Stimulated activated CD8-positive, alpha-beta memory T cell treated with anti-CD3 and anti-CD28 coated beads, Interleukin-7, amount 100 ng/mL, for 1 hour (primary cell): Measurements from ENCODE around the gene ECHDC1.
A peak's percentile ranks its signal among the peaks of the same experiment; 100 is the strongest.

ENCODE experiments used
- DNase-seq, 2 donors: peaks; one replicate each; pipeline ENCODE4 v3.0.0-alpha.2; 2020; ENCODE audit warnings: low read depth in 2 of 2

ECHDC1 gene

DNA sequence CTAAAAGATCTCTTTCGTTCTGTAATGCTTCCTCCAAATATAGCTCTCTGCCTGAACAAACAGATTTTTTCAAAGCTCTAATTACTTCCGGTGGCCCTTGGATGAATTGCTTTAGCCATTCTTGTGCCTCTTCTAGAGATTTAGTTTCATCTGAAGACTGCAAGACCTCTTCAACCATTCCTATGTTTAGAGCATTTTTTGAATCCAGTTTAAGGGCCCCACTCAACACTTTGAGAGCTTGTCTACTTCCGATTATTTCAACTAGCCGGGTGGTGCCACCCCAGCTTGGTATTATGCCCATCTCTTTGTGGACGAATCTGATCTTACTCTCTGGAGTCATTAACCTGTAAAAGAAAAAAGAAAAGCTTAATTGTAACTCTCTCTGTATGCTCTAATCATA is 53.5 kb downstream of the ECHDC1 start:
- DNase-seq = no peak

DNA sequence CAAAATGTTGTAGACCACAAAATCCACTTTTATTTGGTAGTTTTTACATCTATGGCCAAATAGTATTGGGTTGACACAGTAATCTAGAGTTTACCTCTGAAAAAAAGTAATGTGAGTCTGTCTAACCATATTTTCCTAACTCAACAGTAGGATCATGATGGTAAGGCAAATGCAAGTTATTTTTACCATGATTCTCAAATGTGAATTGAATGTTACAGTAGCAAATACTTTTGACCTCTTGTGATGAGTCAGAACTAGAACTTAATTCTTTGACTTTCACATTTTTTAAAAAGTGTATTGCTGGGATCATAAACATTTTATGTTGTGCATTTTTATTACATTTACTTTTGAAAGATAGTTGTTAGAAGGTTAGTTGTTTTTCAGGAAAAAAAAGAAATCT is 54.7 kb downstream of the ECHDC1 start:
- no peak for DNase-seq

DNA sequence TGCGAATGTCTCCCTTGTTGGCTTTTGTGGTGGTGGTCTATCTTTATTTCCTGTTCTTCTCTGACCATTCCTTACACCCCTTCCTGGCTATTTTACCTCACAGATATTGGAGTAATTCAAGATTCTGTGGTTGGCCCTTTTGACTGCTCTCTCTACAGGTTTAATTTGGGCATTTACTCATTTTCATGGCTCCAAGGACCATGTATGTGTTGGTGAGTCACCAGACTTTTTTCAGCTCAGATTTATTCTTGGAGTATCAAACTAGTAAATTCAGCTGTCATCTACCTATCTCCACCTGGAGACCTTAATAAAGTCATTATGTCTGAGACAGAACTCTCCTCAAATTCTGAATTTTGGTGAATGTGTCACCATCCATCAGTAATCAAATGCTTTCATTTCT is 61.2 kb downstream of the ECHDC1 start:
- DNase-seq = no peak

DNA sequence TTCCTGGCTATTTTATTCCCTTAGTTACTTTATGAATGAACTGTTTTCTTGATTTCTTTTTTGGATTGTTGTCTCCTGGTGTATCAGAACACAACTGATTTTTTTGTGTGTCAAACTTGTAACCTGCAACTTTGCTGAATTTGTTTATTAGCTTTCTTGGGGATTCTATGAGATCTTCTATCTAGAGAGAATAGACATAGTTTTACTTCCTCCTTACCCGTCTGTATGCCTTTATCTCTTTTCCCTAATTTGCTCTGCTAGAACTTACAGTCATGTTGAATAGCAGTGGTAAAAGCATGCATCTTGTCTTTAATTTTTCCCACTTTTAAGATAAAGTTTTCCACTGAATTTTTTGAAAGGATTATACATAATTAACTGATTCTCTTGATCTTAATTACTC is 63.6 kb downstream of the ECHDC1 start:
- DNase-seq = no peak

DNA sequence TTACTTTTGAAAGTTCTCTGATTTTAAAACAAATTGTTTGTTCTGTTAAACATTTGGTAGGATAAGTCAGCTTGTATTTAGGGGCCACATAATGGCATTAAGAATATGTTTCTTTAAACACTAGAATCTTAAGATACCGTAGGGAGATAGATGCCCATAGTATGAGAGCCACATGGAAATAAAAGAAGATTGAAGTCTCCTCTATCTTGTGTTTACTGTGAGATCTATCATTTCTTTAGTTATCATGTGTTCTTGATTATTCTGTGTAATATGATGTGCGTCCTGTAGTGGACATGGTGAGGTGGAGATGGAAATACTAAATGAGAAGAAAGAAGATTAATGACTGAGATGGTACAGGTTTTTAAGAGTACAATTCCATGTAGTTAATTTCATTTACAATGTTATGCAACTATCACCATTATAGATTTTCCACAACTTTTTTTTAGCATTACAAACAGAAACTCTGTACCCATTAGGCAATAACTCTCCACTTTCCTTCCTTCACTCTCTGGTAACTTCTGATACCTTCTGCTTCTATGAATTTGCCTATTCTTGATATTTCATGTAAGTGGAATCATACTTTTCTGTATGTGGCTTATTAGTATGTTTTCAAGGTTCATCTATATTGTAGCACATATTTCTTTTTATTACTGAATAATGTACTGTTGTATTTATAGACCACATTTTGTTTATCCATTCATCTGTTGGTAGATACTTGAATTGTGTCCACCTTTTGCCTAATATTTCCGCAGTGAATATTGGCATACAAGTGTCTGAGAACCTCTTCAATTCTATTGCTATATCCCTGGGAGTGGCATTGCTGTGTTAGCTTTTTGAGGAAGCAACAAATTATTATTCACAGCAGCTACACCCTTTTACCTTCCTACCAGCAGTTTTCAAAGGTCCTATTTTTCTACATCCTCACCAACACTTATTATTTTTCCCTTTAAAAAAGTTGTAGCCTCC is 65.2 kb downstream of the ECHDC1 start:
- DNase-seq = no peak

DNA sequence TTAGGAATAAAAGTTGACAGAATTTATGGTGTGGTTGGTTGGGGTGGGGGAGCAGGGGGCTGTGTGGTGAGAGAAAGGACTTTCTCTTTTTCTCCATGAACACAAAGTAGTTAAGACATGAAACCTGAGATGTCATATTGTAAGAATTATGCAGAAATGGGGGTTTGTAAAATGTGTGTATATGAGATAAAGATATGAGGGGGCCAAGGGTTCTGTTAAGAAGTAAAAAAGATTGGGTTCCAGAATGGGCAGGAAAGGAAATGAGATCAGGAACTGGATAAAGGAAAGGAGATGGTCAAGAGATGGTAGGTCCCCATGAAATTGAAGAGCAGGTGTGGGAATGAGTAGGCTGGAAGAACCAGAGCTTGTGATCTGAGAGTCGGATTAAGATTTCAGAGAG is 67.1 kb downstream of the ECHDC1 start:
- DNase-seq = no peak

DNA sequence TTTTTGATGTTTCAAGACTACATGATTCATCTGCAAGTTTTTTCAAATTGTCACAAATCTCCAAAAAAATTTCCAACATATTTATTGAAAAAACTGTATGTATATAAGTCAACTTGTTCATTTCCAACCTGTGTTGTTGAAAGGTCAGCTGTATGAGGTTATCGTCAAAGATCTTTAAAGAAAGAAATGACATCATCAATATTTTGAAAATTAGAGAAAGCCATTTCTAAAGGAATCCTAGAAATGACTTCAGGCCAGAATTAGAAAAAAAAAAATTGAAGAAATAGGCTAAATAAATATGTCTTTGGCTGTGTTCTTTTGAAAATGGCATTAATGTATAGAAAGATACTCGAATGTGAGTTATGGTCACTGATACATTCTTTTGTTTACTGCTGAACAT is 69.9 kb downstream of the ECHDC1 start:
- no peak for DNase-seq

DNA sequence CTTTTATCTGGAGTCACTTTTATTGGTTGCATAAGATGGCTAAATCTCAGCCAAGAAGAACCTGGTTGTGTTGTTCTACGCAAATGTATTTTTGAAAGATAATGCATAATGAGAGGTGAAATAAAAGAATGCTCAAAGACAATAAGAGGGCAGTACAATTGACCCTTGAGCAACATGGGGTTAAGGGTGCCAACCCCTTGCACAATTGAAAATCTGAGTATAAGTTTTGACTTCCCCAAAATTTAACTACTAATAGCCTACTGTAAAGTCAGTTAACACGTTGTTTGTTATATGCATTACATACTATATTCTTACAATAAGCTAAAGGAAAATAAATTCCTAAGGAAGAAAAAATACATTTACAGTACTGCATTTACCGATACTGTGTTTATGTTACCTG is 70.8 kb downstream of the ECHDC1 start:
- DNase-seq = no peak

DNA sequence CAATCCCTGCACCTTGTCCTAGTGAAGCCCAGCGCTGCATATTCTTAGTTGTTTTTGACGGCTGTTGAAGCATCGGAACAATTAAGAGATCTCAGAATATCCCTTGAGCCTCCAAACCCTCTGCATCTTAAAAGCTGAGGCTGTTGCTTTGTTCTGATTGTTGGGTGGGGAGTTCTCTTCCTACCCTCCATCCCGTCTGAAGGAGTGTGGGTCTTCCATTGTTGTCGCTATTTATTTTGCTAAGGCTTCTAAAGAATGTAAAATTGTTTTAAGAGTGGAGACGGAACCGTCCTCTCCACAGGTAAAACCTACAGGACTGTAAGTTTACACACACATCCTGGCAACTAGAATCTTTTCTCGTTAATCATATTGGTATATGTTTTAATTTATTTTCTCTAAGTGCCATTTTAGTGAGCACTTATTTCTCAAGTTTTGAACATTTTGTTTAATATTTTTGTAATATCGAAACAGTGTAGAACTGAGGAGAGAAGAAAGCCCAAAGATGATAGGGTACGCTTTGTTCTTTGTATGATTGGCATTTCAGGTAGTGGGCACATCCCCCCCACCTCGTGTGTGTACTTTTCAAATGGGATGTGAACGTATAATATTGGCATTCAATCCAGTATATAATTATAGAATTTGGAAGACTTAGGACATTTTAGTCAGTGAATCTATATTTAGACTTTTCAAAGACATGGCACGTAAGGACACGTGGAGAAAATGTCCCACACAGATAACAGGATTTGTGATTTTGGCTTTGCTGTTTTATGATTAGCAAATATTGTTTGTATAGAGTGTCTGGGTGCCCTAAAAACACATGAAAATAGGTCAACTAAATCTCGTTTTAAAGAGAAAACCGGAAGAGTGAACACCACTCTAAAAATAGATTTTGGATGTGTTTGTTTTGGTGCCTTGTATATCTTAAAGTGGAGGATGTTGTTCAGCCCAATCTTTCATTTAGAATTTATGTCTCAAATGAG is 75.5 kb downstream of the ECHDC1 start:
- no peak for DNase-seq

DNA sequence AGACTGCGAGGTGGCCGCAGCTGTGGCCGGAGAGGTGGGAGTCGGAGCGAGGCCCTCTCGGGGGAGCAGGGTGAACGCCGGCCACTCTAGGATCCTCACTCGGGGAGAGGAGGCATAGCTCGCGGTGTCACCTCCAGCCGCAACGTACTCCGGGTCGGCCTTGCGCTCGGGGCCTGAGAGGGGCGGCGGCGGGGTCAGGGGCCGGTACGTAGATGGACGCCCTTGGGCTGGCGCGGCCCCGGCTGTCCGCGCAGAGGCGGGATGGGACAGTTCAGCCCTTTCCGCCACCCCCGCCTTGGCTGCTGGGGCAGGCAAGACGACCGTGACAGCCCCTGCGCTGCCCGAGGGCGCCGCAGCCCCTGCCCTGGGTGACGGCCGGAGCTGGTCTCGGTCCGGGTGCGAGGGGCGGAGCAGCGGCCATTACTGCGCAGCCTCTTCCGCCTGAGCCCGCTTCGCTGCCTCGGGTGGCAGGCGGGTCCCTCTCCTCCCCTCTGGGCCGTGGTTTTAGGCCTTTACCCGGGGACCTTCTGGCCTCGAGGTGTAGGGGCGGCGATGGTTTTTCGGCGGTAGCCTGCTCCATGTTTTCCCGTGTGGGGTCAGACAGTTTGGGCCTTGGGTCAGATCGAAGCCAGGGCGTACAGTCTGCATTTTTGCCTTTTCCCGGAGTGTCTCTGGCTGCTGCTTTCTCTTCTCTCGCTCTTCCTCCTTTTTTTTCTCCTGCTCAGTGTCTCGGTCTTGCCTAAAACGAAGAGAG is 76.3 kb downstream of the ECHDC1 start:
- peak; percentile 18 to 20 for DNase-seq

DNA sequence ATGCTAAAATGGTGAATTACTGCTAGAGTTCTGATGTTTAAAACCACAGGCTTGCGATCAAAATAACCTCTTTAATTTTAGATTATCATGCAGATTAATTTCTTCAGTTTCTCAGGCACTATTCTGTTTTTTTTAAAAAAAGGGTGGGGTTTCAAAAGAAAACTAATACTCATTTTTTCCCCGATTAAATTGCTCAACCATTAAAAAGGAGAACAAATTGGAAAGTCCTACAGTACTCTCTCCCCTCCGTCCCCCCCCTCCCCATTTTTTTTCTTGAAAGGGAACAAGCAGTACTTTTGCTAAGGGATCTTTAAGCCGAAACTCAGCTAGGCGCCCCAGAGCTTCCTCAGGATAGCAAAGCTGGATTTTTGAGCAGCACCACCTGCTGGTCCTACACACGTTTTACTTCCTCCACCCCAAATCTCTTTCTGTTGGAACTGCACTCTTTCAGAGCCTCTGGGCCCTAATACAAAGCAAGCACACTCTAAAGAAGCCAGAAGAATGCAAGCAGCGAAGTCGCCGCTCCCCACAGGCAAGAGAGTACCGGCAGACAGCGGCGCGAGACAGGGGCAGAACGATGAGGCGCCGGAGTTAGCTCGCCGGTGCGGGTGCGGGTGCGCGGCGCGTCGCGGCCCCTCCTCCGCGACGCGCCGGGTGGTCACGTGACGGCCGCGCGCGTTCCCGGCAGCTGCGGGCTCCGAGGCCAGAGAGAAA is 77.1 kb downstream of the ECHDC1 start, which contains the start of gene RNF146:
RNF146 (plus strand) TSS at position 687 of the 714 bp plus-strand sequence. CDS start 13,475 bp downstream, outside the sequence.
- DNase-seq = peak; percentile 47

DNA sequence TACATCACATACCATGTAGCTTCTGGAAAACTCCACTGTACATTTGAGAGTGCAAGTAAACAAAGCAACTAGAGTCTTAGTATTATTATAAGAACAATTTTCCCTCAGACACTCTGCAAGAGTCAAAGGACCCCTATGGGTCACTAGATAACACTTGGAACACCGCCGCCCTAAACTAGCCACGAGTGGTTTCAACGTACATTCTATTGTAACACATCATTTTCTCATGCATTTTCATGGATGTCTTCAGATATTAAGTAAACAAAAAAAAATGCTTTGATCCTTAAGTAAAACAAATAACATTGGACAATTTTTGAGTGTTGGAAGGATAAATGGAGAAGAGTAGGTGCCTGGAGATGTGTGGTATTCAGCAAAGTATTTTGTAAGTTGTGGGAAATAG is 79.9 kb downstream of the ECHDC1 start:
- DNase-seq = no peak

DNA sequence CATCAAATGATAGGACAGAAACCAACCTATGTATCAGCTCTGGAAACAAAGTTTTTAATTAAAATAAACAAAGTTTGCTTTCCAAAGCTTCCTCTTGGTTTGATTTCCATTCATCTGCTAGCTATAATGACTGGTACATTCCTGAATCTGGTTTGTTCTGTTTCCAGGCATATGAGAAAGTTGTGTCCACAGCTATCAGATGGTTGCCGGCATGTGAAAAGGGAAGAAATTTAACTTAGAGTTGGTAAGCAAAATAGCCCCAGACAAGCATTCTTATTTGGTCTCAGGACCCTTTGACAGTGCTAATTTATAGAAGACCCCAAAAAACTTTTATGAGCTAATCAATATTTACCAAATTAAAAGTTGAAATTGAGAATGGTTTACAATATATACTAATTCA is 80.5 kb downstream of the ECHDC1 start:
- no peak for DNase-seq

DNA sequence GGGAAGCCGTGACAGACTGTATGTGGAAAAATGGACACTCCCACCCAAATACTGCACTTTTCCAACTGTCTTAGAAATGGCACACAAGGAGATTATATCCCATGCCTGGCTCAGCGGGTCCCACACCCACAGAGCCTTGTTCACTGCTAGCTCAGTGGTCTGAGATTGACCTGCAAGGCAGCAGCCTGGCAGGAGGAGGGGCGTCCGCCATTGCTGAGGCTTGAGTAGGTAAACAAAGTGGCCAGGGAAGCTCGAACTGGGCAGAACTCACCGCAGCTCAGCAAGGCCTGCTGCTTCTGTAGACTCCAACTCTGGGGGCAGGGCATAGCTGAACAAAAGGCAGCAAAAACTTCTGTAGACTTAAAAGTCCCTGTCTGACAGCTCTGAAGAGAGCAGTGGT is 88.1 kb downstream of the ECHDC1 start:
- no peak for DNase-seq

DNA sequence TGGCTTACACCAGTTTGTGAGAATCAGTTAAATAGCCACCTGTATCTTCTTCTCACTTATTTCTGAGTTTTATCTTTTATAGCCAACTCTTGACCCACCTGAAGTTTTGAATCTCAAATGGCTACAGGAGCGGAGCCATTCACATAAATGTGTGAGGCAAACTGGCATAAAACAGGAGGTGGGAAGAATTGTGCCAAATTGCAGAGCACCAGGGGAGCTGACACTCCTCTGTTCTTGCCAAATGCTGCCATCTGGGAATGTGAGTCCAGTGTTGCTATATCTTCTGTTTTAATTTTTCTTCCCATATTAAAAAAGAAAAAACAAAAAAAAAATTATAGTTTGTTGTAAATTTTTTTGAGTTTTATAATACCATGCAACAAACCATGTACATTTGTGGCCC is 93.8 kb downstream of the ECHDC1 start:
- DNase-seq = no peak

DNA sequence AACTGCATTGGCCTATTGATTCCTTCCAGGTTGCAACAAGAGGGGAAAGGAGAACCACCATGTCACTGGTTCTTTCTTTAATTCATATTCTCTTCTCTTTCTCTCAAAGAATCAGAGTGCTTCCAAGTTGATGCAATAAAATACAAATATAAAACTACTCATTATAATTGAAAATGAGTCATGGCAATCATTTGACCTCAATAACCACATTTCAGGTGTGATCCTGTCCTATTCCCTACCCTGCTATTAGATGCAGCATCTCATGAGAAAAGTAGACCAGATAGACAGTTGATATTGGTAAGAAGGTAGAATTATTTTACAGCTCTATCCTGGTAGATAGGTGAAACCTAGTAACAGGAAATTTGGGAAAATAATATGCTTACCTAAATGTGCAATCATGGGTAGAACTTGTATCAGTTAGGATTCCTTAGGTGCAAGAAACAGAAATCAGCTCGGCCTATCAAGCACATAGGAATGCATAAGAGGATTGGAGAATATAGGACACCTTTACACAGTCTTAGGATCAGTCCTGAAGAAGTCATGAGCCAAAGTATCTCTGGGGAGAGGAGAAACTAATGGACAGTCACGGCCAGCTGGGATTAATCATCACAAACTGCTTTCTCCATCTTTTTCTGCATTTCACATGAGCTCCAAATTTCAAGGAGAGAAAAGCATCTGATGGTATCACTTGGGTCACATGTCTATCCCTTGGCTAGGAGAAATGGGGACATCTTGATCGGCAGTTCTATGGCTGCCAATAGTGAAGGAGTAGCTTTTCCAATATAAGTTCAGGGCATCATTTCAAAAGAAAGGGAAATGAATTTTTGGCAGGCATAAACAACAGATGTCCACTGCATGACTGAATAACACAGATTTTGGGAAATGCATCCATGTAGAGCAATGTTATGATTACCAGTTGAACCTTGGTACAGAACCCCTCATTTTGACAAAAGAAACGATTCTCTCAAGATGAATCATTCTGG is 96.0 kb downstream of the ECHDC1 start:
- no peak for DNase-seq

DNA sequence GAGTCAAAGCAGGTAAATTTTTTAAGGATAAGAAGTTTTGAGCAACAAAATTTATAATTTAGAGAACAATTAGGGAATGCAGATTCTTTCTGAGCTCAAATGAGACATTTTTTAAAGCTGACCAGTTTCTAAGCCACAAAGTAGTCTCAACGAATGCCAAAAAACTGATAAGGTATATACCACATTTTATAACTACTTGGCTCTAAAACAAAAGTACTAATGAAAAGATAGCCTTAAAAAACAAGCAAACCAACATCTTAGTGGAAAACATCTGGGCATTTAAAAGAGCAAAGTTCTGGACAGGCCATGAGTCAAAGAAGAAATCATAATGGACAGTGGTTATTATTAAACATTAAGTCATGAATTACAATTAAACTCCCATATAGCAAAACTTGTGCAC is 99.9 kb downstream of the ECHDC1 start:
- DNase-seq = no peak
